H1 (cell line): ENCODE results near the gene HDAC8.

ENCODE experiments used
- CHD2 ChIP-seq: IDR thresholded peaks from 2 replicates; pipeline ENCODE4 v1.6.1; 2012; ENCODE audit warnings: low read length, improper control_type of control experiment
- CTCF ChIP-seq, 3 experiments: IDR thresholded peaks; 1 replicate in 2 of 3; 2 replicates in 1 of 3; pipeline versions ENCODE4 v1.5.1 to v1.6.1; 2011; ENCODE audit warnings: low read length in 3 of 3, mild to moderate bottlenecking in 3 of 3, inconsistent platforms in 2 of 3, low read depth in 1 of 3, moderate library complexity in 1 of 3; ENCODE audit not compliant: insufficient read depth in 1 of 3; ENCODE audit errors: control extremely low read depth in 1 of 3
- KDM1A ChIP-seq: fragments of 200-600, 300-600 bp; sonication (generic); IDR thresholded peaks from 2 replicates; pipeline ENCODE4 v1.7.1; 2016; ENCODE audit warnings: mild to moderate bottlenecking, low read length, borderline replicate concordance
- POLR2A ChIP-seq, 2 experiments: IDR thresholded peaks; 1 replicate in 1 of 2; 2 replicates in 1 of 2; pipeline ENCODE4 v1.6.1; 2011; ENCODE audit warnings: low read depth in 2 of 2, low read length in 2 of 2, mild to moderate bottlenecking in 2 of 2; ENCODE audit errors: control extremely low read depth in 1 of 2

DNA sequence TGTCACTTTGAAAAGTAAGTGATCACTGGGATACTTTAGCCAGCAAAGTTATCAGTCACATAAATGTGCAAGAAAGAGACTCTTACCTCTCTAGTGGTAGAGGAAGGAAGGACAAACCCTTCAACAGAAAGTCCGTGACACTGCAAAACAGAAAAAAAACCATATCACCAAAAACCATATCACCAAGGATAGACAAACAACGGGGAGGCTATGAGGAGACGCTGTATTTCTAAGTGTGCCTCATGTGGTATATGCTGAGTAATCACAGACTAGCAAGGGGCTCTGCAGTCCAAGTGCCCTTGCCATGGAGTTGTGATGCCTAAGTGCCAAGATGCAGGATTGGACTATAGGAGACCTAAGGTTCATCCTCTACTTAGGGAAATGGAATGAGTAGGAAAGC lies 11.5 kb upstream of the HDAC8 start:
- no peak for TF ChIP-seq CTCF (IDR thresholded peaks at IDR 0.05; ENCODE audit: control extremely low read depth in 1 of 3, insufficient read depth in 1 of 3, low read depth in 1 of 3, low read length in 3 of 3)
- TF ChIP-seq CHD2: no peak
- no peak for TF ChIP-seq KDM1A
- TF ChIP-seq POLR2A (IDR thresholded peaks at IDR 0.05; ENCODE audit: control extremely low read depth in 1 of 2, low read depth in 2 of 2, low read length in 2 of 2): no peak
